GM12878 (cell line): Measurements from ENCODE around the gene F12.
A peak's percentile ranks its signal among the peaks of the same experiment; 100 is the strongest.

ENCODE experiments used
- CHD4 ChIP-seq: fragments of 200-600 bp; sonication (generic); IDR thresholded peaks from 2 replicates; pipeline ENCODE4 v1.6.1; 2016; ENCODE audit warnings: mild to moderate bottlenecking
- EP300 ChIP-seq, 2 experiments: fragments of 150-350 bp in 1 of 2; IDR thresholded peaks; 2 replicates each; pipeline ENCODE4 v1.6.1; 2011 to 2012; ENCODE audit warnings: low read depth in 2 of 2, low read length in 2 of 2, borderline replicate concordance in 1 of 2, improper control_type of control experiment in 1 of 2, inconsistent platforms in 1 of 2; ENCODE audit not compliant: control insufficient read depth in 1 of 2
- EZH2 ChIP-seq: IDR thresholded peaks from 2 replicates; pipeline ENCODE4 v1.6.1; 2012; ENCODE audit warnings: low read depth, mild to moderate bottlenecking, control low read depth, inconsistent platforms, low read length, borderline replicate concordance; ENCODE audit not compliant: control insufficient read depth
- MAX ChIP-seq: IDR thresholded peaks from 2 replicates; pipeline ENCODE4 v1.6.1; 2012; ENCODE audit warnings: low read depth, low read length, improper control_type of control experiment
- POLR2A ChIP-seq: IDR thresholded peaks from 2 replicates; pipeline ENCODE4 v1.6.1; 2011; ENCODE audit warnings: low read depth, mild to moderate bottlenecking, low read length
- POLR2AphosphoS2 ChIP-seq: IDR thresholded peaks from 2 replicates; pipeline ENCODE4 v1.6.1; 2011; ENCODE audit warnings: low read depth, mild to moderate bottlenecking, low read length, improper control_type of control experiment, moderate library complexity
- POLR2AphosphoS5 ChIP-seq: IDR thresholded peaks from 2 replicates; pipeline ENCODE4 v1.6.1; 2011; ENCODE audit warnings: mild to moderate bottlenecking, low read length, inconsistent platforms
- REST ChIP-seq: IDR thresholded peaks from 2 replicates; pipeline ENCODE4 v1.6.1; 2012; ENCODE audit warnings: mild to moderate bottlenecking, low read depth, low read length
- SPI1 ChIP-seq: IDR thresholded peaks from 2 replicates; pipeline ENCODE4 v1.6.1; 2011; ENCODE audit warnings: low read depth, mild to moderate bottlenecking, low read length, moderate library complexity, borderline replicate concordance; ENCODE audit not compliant: insufficient read depth
- TARDBP ChIP-seq: IDR thresholded peaks from 2 replicates; pipeline ENCODE4 v1.6.1; 2016; ENCODE audit warnings: borderline replicate concordance
- TCF3 ChIP-seq: IDR thresholded peaks from 2 replicates; pipeline ENCODE4 v1.6.1; 2012; ENCODE audit warnings: low read depth, mild to moderate bottlenecking, low read length, borderline replicate concordance; ENCODE audit not compliant: insufficient read depth
- ZNF274 ChIP-seq: IDR thresholded peaks from one replicate; pipeline ENCODE4 v1.8.0; 2011; ENCODE audit not compliant: insufficient read length, insufficient read depth
- TF ChIP-seq, protein P1 (sequence below), 3 experiments: IDR thresholded peaks in 2 of 3; conservative IDR thresholded peaks in 1 of 3; 2 replicates each; pipeline ENCODE4 v1.5.1; 2011; ENCODE audit warnings: low read depth in 3 of 3, low read length in 3 of 3, mild to moderate bottlenecking in 3 of 3, control low read depth in 2 of 3, moderate library complexity in 2 of 3, inconsistent platforms in 1 of 3, mixed read lengths in 1 of 3; ENCODE audit not compliant: control insufficient read depth in 2 of 3, insufficient read depth in 1 of 3; ENCODE audit errors: extremely low read depth in 1 of 3
- TF ChIP-seq, protein P2 (sequence below): fragments of 450-650 bp; IDR thresholded peaks from 2 replicates; pipeline ENCODE4 v1.6.1; 2017; ENCODE audit warnings: antibody characterized with exemption, mild to moderate bottlenecking, moderate library complexity

DNA sequence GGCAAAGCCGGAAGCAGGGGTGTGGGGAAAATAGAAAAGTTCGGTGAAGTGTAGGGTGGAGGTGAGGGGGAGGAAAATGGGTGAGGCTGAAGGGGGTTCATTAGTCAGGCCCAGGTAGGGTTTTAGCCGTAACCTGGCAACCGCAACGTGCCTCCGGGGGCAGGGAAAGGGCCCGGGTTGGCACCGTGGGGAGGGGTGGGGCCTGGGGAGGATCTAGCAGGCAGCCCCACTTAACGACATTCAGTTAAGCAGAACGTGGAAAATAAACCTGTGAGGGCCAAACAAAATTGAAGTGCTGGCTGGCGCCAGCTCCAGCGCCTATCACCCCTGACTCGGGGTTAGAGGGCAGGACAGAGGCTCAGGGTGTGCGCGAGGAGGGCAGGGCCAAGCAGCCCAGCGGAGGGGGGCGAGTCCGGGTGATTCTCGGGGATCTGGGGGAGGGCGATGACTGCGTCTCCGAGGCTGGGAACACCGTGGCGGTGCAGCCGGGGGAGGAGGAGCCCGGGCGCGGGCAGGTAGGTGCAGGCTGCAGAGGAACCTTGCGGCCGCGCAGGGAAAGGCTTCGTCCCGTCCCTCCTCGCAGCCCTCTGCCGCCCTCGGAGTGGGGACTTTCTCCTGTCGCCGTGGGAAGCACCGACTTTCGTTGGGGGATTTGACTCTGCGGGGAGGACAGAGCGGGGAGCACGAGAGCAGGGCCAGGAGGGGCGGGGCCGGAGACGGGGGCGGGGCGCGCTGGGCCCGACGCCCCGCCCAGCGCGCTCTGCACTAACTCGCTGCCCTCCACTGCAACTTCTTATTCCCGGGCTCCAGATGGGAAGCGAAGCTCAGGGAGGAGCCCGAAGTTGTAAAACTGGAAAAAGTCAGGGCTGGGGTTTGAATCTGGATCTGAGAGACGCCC lies 46.5 kb downstream of the F12 start:
- TF ChIP-seq, protein P1, sequence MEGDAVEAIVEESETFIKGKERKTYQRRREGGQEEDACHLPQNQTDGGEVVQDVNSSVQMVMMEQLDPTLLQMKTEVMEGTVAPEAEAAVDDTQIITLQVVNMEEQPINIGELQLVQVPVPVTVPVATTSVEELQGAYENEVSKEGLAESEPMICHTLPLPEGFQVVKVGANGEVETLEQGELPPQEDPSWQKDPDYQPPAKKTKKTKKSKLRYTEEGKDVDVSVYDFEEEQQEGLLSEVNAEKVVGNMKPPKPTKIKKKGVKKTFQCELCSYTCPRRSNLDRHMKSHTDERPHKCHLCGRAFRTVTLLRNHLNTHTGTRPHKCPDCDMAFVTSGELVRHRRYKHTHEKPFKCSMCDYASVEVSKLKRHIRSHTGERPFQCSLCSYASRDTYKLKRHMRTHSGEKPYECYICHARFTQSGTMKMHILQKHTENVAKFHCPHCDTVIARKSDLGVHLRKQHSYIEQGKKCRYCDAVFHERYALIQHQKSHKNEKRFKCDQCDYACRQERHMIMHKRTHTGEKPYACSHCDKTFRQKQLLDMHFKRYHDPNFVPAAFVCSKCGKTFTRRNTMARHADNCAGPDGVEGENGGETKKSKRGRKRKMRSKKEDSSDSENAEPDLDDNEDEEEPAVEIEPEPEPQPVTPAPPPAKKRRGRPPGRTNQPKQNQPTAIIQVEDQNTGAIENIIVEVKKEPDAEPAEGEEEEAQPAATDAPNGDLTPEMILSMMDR (IDR thresholded peaks at IDR 0.05 in 2 of 3, conservative IDR thresholded peaks at IDR 0.05 in 1 of 3; ENCODE audit: control insufficient read depth in 2 of 3, extremely low read depth in 1 of 3, insufficient read depth in 1 of 3, low read depth in 3 of 3, low read length in 3 of 3), result no peak; a peak in 1 of 6 replicates
- TF ChIP-seq SPI1 (no peak), POLR2AphosphoS2 (no peak), ZNF274 (no peak), POLR2AphosphoS5 (no peak; the same call in 1 of the 2 replicates), TCF3 (no peak), EP300 (IDR thresholded peaks at IDR 0.05; ENCODE audit: borderline replicate concordance in 1 of 2, control insufficient read depth in 1 of 2, low read depth in 2 of 2, low read length in 2 of 2) (no peak; a peak in 1 of 4 replicates), MAX (no peak), TARDBP (no peak), POLR2A (peak; percentile 59), REST (no peak), CHD4 (no peak), EZH2 (no peak)
- TF ChIP-seq, protein P2, sequence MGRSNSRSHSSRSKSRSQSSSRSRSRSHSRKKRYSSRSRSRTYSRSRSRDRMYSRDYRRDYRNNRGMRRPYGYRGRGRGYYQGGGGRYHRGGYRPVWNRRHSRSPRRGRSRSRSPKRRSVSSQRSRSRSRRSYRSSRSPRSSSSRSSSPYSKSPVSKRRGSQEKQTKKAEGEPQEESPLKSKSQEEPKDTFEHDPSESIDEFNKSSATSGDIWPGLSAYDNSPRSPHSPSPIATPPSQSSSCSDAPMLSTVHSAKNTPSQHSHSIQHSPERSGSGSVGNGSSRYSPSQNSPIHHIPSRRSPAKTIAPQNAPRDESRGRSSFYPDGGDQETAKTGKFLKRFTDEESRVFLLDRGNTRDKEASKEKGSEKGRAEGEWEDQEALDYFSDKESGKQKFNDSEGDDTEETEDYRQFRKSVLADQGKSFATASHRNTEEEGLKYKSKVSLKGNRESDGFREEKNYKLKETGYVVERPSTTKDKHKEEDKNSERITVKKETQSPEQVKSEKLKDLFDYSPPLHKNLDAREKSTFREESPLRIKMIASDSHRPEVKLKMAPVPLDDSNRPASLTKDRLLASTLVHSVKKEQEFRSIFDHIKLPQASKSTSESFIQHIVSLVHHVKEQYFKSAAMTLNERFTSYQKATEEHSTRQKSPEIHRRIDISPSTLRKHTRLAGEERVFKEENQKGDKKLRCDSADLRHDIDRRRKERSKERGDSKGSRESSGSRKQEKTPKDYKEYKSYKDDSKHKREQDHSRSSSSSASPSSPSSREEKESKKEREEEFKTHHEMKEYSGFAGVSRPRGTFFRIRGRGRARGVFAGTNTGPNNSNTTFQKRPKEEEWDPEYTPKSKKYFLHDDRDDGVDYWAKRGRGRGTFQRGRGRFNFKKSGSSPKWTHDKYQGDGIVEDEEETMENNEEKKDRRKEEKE, result no peak
